Transverse colon (tissue), 3 donors: ENCODE results near the gene VGF.

ENCODE experiments used
- CTCF ChIP-seq, 5 experiments: fragments of 200-600 bp in 3 of 5; fragments of 450-650 bp in 2 of 5; sonication (generic) in 3 of 5; IDR thresholded peaks; 1 replicate in 2 of 5; 2 replicates in 3 of 5; pipeline ENCODE4 v1.5.1; 2016 to 2017; ENCODE audit warnings: antibody characterized with exemption in 5 of 5, inconsistent platforms in 3 of 5, mild to moderate bottlenecking in 2 of 5, moderate library complexity in 1 of 5
- EP300 ChIP-seq: sonication (generic); formaldehyde crosslinking; IDR thresholded peaks from one replicate; pipeline ENCODE4 v1.6.1; 2017; ENCODE audit warnings: antibody characterized with exemption, low read depth
- POLR2A ChIP-seq: fragments of 450-650 bp; IDR thresholded peaks from one replicate; pipeline ENCODE4 v1.6.1; 2016; ENCODE audit warnings: antibody characterized with exemption, mild to moderate bottlenecking, moderate library complexity

- TF ChIP-seq POLR2A = no peak
- TF ChIP-seq CTCF (IDR thresholded peaks at IDR 0.05) = no peak
- TF ChIP-seq EP300 = no peak
These were observed 9.0 kb upstream of the VGF start for GRCh38 chr7:101174322-101174854.
